Measurements from ENCODE around the gene AMD1.
A peak's percentile ranks its signal among the peaks of the same experiment; 100 is the strongest.

Gene AMD1

DNA sequence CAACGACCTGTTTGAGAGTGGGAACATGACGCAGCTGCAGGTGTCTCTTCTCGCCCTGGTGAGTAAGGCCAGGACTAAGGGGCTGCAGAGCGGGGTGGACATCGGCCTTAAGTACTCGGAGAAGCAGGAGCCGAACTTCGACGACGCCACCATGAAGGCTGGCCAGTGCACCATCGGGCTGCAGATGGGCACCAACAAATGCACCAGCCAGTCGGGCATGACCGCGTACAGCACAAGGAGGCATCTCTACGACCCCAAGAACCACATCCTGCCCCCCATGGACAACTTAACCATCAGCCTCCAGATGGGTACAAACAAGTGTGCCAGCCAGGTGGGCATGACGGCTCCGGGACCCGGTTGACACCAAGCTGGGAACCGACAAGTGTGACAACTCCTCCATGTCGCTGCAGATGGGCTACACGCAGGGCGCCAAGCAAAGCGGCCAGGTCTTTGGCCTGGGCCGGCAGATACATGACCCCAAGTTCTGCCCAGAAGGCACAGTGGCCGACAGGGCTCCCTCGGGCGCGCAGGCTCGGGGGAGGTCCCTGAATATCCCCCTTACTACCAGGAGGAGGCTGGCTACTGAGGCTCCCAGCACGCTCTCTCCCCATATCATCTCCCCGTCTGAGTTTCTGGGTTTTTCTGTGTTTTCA is 15.9 kb upstream of the AMD1 start:
- TF ChIP-seq, protein P1, sequence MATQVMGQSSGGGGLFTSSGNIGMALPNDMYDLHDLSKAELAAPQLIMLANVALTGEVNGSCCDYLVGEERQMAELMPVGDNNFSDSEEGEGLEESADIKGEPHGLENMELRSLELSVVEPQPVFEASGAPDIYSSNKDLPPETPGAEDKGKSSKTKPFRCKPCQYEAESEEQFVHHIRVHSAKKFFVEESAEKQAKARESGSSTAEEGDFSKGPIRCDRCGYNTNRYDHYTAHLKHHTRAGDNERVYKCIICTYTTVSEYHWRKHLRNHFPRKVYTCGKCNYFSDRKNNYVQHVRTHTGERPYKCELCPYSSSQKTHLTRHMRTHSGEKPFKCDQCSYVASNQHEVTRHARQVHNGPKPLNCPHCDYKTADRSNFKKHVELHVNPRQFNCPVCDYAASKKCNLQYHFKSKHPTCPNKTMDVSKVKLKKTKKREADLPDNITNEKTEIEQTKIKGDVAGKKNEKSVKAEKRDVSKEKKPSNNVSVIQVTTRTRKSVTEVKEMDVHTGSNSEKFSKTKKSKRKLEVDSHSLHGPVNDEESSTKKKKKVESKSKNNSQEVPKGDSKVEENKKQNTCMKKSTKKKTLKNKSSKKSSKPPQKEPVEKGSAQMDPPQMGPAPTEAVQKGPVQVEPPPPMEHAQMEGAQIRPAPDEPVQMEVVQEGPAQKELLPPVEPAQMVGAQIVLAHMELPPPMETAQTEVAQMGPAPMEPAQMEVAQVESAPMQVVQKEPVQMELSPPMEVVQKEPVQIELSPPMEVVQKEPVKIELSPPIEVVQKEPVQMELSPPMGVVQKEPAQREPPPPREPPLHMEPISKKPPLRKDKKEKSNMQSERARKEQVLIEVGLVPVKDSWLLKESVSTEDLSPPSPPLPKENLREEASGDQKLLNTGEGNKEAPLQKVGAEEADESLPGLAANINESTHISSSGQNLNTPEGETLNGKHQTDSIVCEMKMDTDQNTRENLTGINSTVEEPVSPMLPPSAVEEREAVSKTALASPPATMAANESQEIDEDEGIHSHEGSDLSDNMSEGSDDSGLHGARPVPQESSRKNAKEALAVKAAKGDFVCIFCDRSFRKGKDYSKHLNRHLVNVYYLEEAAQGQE (IDR thresholded peaks at IDR 0.05; ENCODE audit: low read depth) = no peak
- TF ChIP-seq CEBPB (IDR thresholded peaks at IDR 0.05) = no peak

DNA sequence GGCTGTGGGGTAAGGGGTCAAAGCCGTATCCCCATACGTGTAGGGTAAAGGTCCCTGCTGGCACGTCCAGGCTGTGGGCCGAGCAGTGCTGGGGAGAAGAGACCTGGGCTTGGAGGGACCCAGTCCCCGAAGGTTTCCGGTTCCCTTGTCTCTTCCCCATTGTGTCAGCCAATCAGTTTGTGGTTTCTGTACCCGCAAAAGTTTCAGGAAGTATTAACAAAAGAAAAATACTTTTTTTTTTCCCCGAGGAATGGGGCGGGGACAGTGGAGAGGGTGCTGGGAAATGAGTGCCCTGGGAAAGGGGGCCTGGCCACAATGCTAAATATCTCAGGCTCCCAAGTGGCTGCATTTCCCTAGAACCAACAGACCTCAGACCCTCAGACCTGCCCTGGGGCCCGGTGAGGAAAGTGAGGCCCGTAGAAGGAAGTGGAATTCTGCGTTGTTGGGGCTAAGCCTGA is 15.2 kb upstream of the AMD1 start:
- TF ChIP-seq, protein P2, sequence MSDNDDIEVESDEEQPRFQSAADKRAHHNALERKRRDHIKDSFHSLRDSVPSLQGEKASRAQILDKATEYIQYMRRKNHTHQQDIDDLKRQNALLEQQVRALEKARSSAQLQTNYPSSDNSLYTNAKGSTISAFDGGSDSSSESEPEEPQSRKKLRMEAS (IDR thresholded peaks at IDR 0.05) = no peak
- TF ChIP-seq RAD21 (IDR thresholded peaks at IDR 0.05; ENCODE audit: low read depth) (no peak), CREB1 (IDR thresholded peaks at IDR 0.05; ENCODE audit: low read depth) (no peak)

DNA sequence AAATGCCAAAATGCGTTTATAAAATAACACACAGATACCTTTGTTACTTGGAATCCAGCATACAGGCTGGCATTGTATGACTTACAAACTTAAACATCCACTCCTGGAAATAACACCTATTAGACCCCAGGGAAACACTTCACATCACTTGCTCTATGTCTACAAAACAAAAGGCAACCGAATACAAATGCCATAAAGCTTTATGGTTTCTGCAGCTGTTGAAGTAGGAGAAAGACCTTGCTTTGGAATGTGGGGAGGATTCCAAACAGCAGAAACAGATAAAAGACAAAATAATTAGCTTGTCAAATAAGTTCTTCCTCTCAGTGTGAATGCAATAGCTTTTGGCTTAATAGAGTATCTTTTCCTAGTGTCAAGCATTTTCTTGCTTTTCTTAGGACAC is 9.8 kb upstream of the AMD1 start:
- TF ChIP-seq, protein P3, sequence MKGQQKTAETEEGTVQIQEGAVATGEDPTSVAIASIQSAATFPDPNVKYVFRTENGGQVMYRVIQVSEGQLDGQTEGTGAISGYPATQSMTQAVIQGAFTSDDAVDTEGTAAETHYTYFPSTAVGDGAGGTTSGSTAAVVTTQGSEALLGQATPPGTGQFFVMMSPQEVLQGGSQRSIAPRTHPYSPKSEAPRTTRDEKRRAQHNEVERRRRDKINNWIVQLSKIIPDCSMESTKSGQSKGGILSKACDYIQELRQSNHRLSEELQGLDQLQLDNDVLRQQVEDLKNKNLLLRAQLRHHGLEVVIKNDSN (IDR thresholded peaks at IDR 0.05) = no peak
- no peak for TF ChIP-seq EGR1 (IDR thresholded peaks at IDR 0.05)
- no peak for TF ChIP-seq CREB1 (IDR thresholded peaks at IDR 0.05; ENCODE audit: low read depth)
- TF ChIP-seq TCF12 (IDR thresholded peaks at IDR 0.05; ENCODE audit: low read depth) = no peak
- no peak for TF ChIP-seq FOXM1 (IDR thresholded peaks at IDR 0.05; ENCODE audit: borderline replicate concordance, low read depth)

DNA sequence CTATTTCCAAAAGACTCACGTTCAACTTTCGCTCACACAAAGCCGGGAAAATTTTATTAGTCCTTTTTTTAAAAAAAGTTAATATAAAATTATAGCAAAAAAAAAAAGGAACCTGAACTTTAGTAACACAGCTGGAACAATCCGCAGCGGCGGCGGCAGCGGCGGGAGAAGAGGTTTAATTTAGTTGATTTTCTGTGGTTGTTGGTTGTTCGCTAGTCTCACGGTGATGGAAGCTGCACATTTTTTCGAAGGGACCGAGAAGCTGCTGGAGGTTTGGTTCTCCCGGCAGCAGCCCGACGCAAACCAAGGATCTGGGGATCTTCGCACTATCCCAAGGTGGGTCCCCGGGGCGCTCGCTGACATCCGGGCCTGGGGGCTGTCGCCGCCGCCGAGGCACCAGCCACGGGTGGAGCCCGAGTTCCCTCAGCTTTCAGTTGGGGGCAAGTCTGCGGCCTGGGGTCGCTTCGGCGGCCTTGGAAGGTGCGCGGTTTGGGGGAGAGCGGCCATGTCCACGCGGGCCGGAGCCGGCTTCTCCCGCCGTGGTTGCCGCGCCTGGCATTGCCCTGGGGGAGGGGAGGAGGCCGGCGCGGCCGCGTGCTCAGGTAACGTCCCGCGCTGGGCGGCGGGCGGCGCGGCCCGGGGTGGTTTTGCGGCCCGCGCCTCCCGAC is 429 bp downstream of the AMD1 start:
- TF ChIP-seq TEAD4 (IDR thresholded peaks at IDR 0.05) (0 out of 2 replicates have a peak, but pooled peaks have one; percentile 2), TCF12 (IDR thresholded peaks at IDR 0.05; ENCODE audit: low read depth) (no peak), TAF1 (IDR thresholded peaks at IDR 0.05; ENCODE audit: low read depth) (peak; percentile 33; the same call in 1 of the 2 replicates), CEBPB (IDR thresholded peaks at IDR 0.05) (no peak)
- TF ChIP-seq, protein P1 (IDR thresholded peaks at IDR 0.05; ENCODE audit: low read depth) = 0 out of 2 replicates have a peak, but pooled peaks have one; percentile 15
- TF ChIP-seq, protein P2 (IDR thresholded peaks at IDR 0.05) = peak; percentile 84

DNA sequence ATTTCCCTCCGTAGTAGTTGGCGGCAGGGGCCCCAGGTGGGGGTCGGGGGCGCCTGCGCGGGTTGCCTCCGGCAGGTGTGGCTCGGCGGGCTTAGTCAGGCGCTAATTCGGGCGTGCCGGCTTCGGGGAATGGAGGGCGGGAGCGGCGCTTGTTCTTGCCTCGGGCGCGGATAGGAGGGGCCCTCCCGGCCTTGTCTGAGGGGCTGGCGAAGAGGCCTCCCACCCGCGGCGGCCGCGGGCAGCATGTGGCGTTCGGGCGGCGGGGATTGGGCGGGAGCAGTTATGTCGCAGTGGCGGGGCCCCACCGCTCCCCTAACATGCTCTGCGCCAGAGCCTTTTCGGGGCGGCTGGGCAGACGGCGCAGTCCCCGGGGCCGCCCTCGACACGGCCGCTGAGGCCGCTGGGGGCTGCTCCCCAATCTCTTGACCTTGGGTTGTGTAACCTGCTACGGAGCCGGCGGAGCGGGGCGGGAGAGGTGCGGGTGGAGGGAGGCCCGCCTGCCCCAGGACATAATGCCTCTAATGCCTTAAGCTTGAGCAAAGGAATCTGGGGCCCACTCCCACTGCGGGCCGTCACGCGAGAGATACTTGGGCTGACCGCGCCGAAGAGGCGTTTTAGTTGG is 1.1 kb downstream of the AMD1 start:
- TF ChIP-seq TCF12 (IDR thresholded peaks at IDR 0.05; ENCODE audit: low read depth) (0 out of 2 replicates have a peak, but pooled peaks have one; percentile 13), ZBTB7A (IDR thresholded peaks at IDR 0.05; ENCODE audit: low read depth) (peak; percentile 72), TEAD4 (IDR thresholded peaks at IDR 0.05) (0 out of 2 replicates have a peak, but pooled peaks have one; percentile 1), CEBPB (IDR thresholded peaks at IDR 0.05) (no peak), NFIC (IDR thresholded peaks at IDR 0.05) (no peak), TAF1 (IDR thresholded peaks at IDR 0.05; ENCODE audit: low read depth) (no peak; the same call in 1 of the 2 replicates), FOXM1 (IDR thresholded peaks at IDR 0.05; ENCODE audit: borderline replicate concordance, low read depth) (no peak)
- TF ChIP-seq, protein P2 (IDR thresholded peaks at IDR 0.05) = peak; percentile 23; the same call in 1 of the 2 replicates
- TF ChIP-seq, protein P1 (IDR thresholded peaks at IDR 0.05; ENCODE audit: low read depth) = 0 out of 2 replicates have a peak, but pooled peaks have one; percentile 0
